NT2/D1 (cell line): Measurements from ENCODE around the gene ANAPC2.
A peak's percentile ranks its signal among the peaks of the same experiment; 100 is the strongest.

Experiments
- DNase-seq: peaks from one replicate; pipeline ENCODE4 v3.0.0-alpha.2; 2011; ENCODE audit warnings: low read depth, low spot score
- H3K27me3 ChIP-seq: 2 replicates; pipeline ENCODE4 v1.6.0; 2011; ENCODE audit warnings: mild to moderate bottlenecking; ENCODE audit not compliant: insufficient read length, insufficient read depth
- H3K36me3 ChIP-seq: 2 replicates; pipeline ENCODE4 v1.6.1; 2011; ENCODE audit warnings: mild to moderate bottlenecking, low read length, mixed read lengths; ENCODE audit not compliant: insufficient read depth, insufficient read length
- H3K4me1 ChIP-seq: 2 replicates; pipeline ENCODE4 v1.5.1; 2011; ENCODE audit not compliant: insufficient read depth, insufficient read length
- H3K4me3 ChIP-seq: 2 replicates; pipeline ENCODE4 v1.5.1; 2011; ENCODE audit warnings: low read depth; ENCODE audit not compliant: insufficient read length
- H3K9ac ChIP-seq: 2 replicates; pipeline ENCODE4 v1.6.0; 2011; ENCODE audit warnings: low read depth; ENCODE audit not compliant: insufficient read length
- H3K9me3 ChIP-seq: 2 replicates; pipeline ENCODE4 v1.5.1; 2011; ENCODE audit warnings: mild to moderate bottlenecking, low read length; ENCODE audit not compliant: insufficient read depth
- SUZ12 ChIP-seq: IDR thresholded peaks from 2 replicates; pipeline ENCODE4 v1.6.1; 2011; ENCODE audit not compliant: insufficient read length, insufficient read depth; ENCODE audit errors: extremely low read depth
- YY1 ChIP-seq: IDR thresholded peaks from 2 replicates; pipeline ENCODE4 v1.6.1; 2011; ENCODE audit not compliant: insufficient read length, insufficient read depth
- ZNF274 ChIP-seq: IDR thresholded peaks from 2 replicates; pipeline ENCODE4 v1.6.1; 2011; ENCODE audit warnings: mild to moderate bottlenecking, low read depth, low read length

The ANAPC2 gene

GRCh38 chr9:137150617-137151457, 37.5 kb downstream of the ANAPC2 start:
- peaks cover 14% of the 10 kb centered on the region for H3K27me3 ChIP-seq
- no peaks in the 10 kb centered on the region for H3K9me3 ChIP-seq
- no peak overlapping the region for H3K9ac ChIP-seq
- no peaks in the 10 kb centered on the region for H3K36me3 ChIP-seq
- no peak overlapping the region for H3K4me3 ChIP-seq
- H3K4me1 ChIP-seq = peaks cover 14% of the 10 kb centered on the region
- TF ChIP-seq YY1 (no peak), SUZ12 (no peak)
- peak; percentile 76 for DNase-seq

- Histone ChIP-seq H3K4me1 (peaks cover 14% of the 10 kb centered on the region), H3K4me3 (peak overlapping the region; percentile 15), H3K9me3 (no peaks in the 10 kb centered on the region), H3K9ac (peak overlapping the region; percentile 72), H3K36me3 (no peaks in the 10 kb centered on the region), H3K27me3 (peaks cover 6% of the 10 kb centered on the region)
- peak; percentile 79 for DNase-seq
- TF ChIP-seq SUZ12 (no peak), YY1 (no peak), ZNF274 (no peak)
Measured at GRCh38 chr9:137149942-137150616, 38.3 kb downstream of the ANAPC2 start.

DNA sequence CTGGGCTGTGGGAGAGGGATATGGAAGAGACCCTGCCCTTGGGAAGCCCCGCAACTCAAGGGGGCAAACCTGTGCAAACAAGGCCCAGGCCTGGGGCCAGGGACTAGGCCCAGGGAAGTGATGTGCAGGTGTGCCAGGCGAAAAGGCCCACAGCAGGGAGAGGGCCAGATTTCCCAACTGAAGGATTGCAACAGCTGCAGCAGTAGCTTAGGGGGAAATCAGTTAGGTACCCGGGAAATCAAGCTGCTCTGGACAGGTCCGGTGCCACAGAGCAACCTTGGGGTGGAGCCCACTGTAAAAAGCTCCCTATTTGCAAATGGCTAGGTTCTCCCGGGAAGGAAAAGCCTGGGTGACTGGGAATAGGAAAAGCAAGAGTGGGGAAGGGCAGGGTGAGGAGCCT, 39.0 kb downstream of the ANAPC2 start:
- no peaks in the 10 kb centered on the region for H3K27me3 ChIP-seq
- peak overlapping the region; percentile 72 for H3K9ac ChIP-seq
- peak overlapping the region; percentile 15 for H3K4me3 ChIP-seq
- no peak for TF ChIP-seq ZNF274
- TF ChIP-seq YY1 = no peak
- no peak for TF ChIP-seq SUZ12
- H3K9me3 ChIP-seq = no peaks in the 10 kb centered on the region
- H3K36me3 ChIP-seq = no peaks in the 10 kb centered on the region
- H3K4me1 ChIP-seq = peaks cover 14% of the 10 kb centered on the region
- no peak for DNase-seq

DNA sequence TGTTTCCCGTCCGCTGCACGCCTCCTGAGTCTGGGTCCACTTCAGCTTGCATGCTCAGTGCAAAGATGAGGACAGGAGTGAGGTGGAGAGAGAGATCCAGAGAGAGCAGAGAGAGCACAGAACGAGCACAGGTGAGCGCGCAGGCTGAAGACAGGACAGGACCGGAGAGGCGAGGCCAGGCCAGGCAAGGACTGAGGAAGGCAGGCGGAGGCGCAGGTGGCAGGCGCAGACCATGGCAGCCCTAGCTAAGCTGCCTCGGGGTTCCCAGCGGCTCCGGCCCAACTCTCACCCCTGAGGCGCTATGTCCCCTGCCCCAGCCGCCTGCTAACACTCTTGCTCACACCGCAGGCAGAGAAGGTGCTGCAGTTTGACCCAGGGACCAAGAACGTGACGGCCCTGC, 39.7 kb downstream of the ANAPC2 start:
- peaks cover 3% of the 10 kb centered on the region for H3K27me3 ChIP-seq
- no peak for TF ChIP-seq SUZ12
- TF ChIP-seq ZNF274 = no peak
- no peak for TF ChIP-seq YY1
- H3K9me3 ChIP-seq = no peaks in the 10 kb centered on the region
- H3K4me1 ChIP-seq = peaks cover 14% of the 10 kb centered on the region
- DNase-seq = no peak
- H3K36me3 ChIP-seq = no peaks in the 10 kb centered on the region
- no peak overlapping the region for H3K4me3 ChIP-seq
- peak overlapping the region; percentile 25 for H3K9ac ChIP-seq

- TF ChIP-seq SUZ12 (no peak), YY1 (no peak), ZNF274 (no peak)
- Histone ChIP-seq H3K27me3 (peaks cover 7% of the 10 kb centered on the region), H3K36me3 (no peaks in the 10 kb centered on the region), H3K9ac (peak overlapping the region; percentile 25), H3K4me1 (peaks cover 14% of the 10 kb centered on the region), H3K9me3 (no peaks in the 10 kb centered on the region), H3K4me3 (no peak overlapping the region)
- no peak for DNase-seq
Measured at GRCh38 chr9:137148242-137148641, 40.1 kb downstream of the ANAPC2 start.

GRCh38 chr9:137147793-137148160, 40.6 kb downstream of the ANAPC2 start:
- no peak for TF ChIP-seq SUZ12
- TF ChIP-seq YY1 = no peak
- TF ChIP-seq ZNF274 = no peak
- peaks cover 14% of the 10 kb centered on the region for H3K4me1 ChIP-seq
- H3K36me3 ChIP-seq = no peaks in the 10 kb centered on the region

GRCh38 chr9:137147091-137147792, 41.1 kb downstream of the ANAPC2 start:
- Histone ChIP-seq H3K9ac (no peak overlapping the region), H3K27me3 (peaks cover 17% of the 10 kb centered on the region), H3K36me3 (no peaks in the 10 kb centered on the region), H3K4me3 (no peak overlapping the region), H3K4me1 (peaks cover 14% of the 10 kb centered on the region), H3K9me3 (no peaks in the 10 kb centered on the region)
- DNase-seq = no peak
- TF ChIP-seq SUZ12 (no peak), ZNF274 (no peak), YY1 (no peak)

More at GRCh38 chr9:137147793-137148160, 40.6 kb downstream of the ANAPC2 start:
- H3K9me3 ChIP-seq = no peaks in the 10 kb centered on the region
- H3K9ac ChIP-seq = no peak overlapping the region
- peaks cover 12% of the 10 kb centered on the region for H3K27me3 ChIP-seq
- H3K4me3 ChIP-seq = no peak overlapping the region
- DNase-seq = no peak
